Type B pancreatic cell (in vitro differentiated cells): Measurements from ENCODE around the gene CFAP97D1. TPM values are rescaled to one million over a fixed set of nuclear protein-coding genes. Genes with fewer than 3 reads are reported as not detected.
A peak's percentile ranks its signal among the peaks of the same experiment; 100 is the strongest.

Source experiments
- DNase-seq: peaks from one replicate; pipeline ENCODE4 v3.0.0; 2021; ENCODE audit warnings: mixed read lengths; ENCODE audit not compliant: unreplicated experiment; ENCODE audit errors: extremely low spot score
- H3K27ac Mint-ChIP-seq: 2 replicates; pipeline ENCODE4 v1.8.0; 2021; ENCODE audit warnings: mild to moderate bottlenecking, mixed read lengths
- H3K27me3 Mint-ChIP-seq: 2 replicates; pipeline ENCODE4 v1.8.0; 2021; ENCODE audit warnings: mixed read lengths
- H3K36me3 Mint-ChIP-seq: 2 replicates; pipeline ENCODE4 v1.8.0; 2021; ENCODE audit warnings: mixed read lengths
- H3K4me1 Mint-ChIP-seq: one replicate; pipeline ENCODE4 v1.8.0; 2021; ENCODE audit warnings: mixed read lengths; ENCODE audit not compliant: unreplicated experiment
- H3K4me3 Mint-ChIP-seq: 2 replicates; pipeline ENCODE4 v1.8.0; 2021; ENCODE audit warnings: mild to moderate bottlenecking, mixed read lengths
- H3K9me3 Mint-ChIP-seq: 2 replicates; pipeline ENCODE4 v1.8.0; 2021; ENCODE audit warnings: mixed read lengths
- CTCF ChIP-seq: fragments of 200-600 bp; sonication (generic); conservative IDR thresholded peaks from 2 replicates; pipeline ENCODE4 v1.5.0; 2021; ENCODE audit warnings: antibody characterized with exemption, mild to moderate bottlenecking
- total RNA-seq: library from RNA; stranded (reverse); gene quantifications from 2 replicates; pipeline ENCODE4 v1.2.1, GENCODE V29; 2021; ENCODE audit warnings: low replicate concordance

The CFAP97D1 gene
- total RNA-seq, 1 donor from 2014 or later, result not detected

- no peak for DNase-seq
- no peaks in the 10 kb centered on the region for H3K36me3 Mint-ChIP-seq
- H3K9me3 Mint-ChIP-seq, result peaks cover 5% of the 10 kb centered on the region
- peaks cover 7% of the 10 kb centered on the region for H3K4me1 Mint-ChIP-seq
- no peak overlapping the region for H3K27ac Mint-ChIP-seq
- peaks cover 26% of the 10 kb centered on the region for H3K27me3 Mint-ChIP-seq
- TF ChIP-seq CTCF, result no peak
- H3K4me3 Mint-ChIP-seq, result peak overlapping the region; percentile 91
These were observed 53.9 kb downstream of the CFAP97D1 start for GRCh38 chr17:43834106-43834505.

Other genes starting within 250 kb of the CFAP97D1 start
- 18.3 and 28.2 TPM in 2 replicates for gene ETV4, start 234.1 kb upstream of the CFAP97D1 start, total RNA-seq
- 5.7 and 17.2 TPM in 2 replicates for gene MEOX1, start 118.5 kb upstream of the CFAP97D1 start, total RNA-seq
- gene SOST, start 21.6 kb upstream of the CFAP97D1 start, total RNA-seq, result 2.0 TPM in 1 of 2 replicates, not detected in the other
- 36.4 and 45.4 TPM in 2 replicates for gene DUSP3, start 1.5 kb upstream of the CFAP97D1 start, total RNA-seq
- 3.8 and 7.8 TPM in 2 replicates for gene MPP3, start 52.7 kb downstream of the CFAP97D1 start, total RNA-seq
- not detected in 2 replicates for gene CD300LG, start 66.7 kb downstream of the CFAP97D1 start, total RNA-seq
- 5.2 and 18.5 TPM in 2 replicates for gene MPP2, start 127.1 kb downstream of the CFAP97D1 start, total RNA-seq
- gene PPY, start 162.0 kb downstream of the CFAP97D1 start, total RNA-seq, result 29.8 and 65.9 TPM in 2 replicates
- gene PYY, start 173.5 kb downstream of the CFAP97D1 start, total RNA-seq, result 2.3 and 3.5 TPM in 2 replicates
- 1.9 and 2.1 TPM in 2 replicates for gene NAGS, start 224.2 kb downstream of the CFAP97D1 start, total RNA-seq
- gene TMEM101, start 234.5 kb downstream of the CFAP97D1 start, total RNA-seq, result 33.8 and 34.4 TPM in 2 replicates